HL-60 (cell line): ENCODE results near the gene BAIAP2L1.
"Not testable (repeated sequence)": the region's sequence is repeated elsewhere in the genome, so short reads cannot be mapped to it uniquely, and the experiment has no call there.

Source experiments
- DNase-seq, 2 experiments: peaks; one replicate each; pipeline ENCODE4 v3.0.0-alpha.2; 2010 to 2020; ENCODE audit warnings: low read depth in 1 of 2, low spot score in 1 of 2
- H3K27ac ChIP-seq: fragments of 250-450 bp; sonication (Bioruptor Pico); replicated peaks from 2 replicates; pipeline ENCODE4 v1.5.1; 2020; ENCODE audit warnings: mild to moderate bottlenecking, moderate library complexity
- H3K27me3 ChIP-seq: fragments of 250-450 bp; sonication (Bioruptor Pico); 2 replicates; pipeline ENCODE4 v1.5.1; 2021; ENCODE audit warnings: mild to moderate bottlenecking, moderate library complexity; ENCODE audit not compliant: insufficient read depth, poor library complexity, severe bottlenecking
- H3K4me3 ChIP-seq: replicated peaks from 2 replicates; pipeline ENCODE4 v1.5.1; 2011; ENCODE audit warnings: mild to moderate bottlenecking, control low read depth, low read length; ENCODE audit not compliant: insufficient read depth
- CTCF ChIP-seq: IDR thresholded peaks from one replicate; pipeline ENCODE4 v1.5.1; 2011; ENCODE audit warnings: low read length, control low read depth, inconsistent platforms; ENCODE audit not compliant: insufficient read depth
- GABPA ChIP-seq: IDR thresholded peaks from 2 replicates; pipeline ENCODE4 v1.6.1; 2012; ENCODE audit warnings: low read depth
- POLR2AphosphoS5 ChIP-seq: IDR thresholded peaks from 2 replicates; pipeline ENCODE4 v1.6.1; 2012; ENCODE audit warnings: low read depth
- SPI1 ChIP-seq: IDR thresholded peaks from 2 replicates; pipeline ENCODE4 v1.6.1; 2012; ENCODE audit warnings: low read depth, mild to moderate bottlenecking, borderline replicate concordance
- TF ChIP-seq, protein P1 (sequence below): IDR thresholded peaks from 2 replicates; pipeline ENCODE4 v1.6.1; 2012; ENCODE audit warnings: low read depth; ENCODE audit not compliant: insufficient replicate concordance

Gene BAIAP2L1

GRCh38 chr7:98420966-98421612 is 20.2 kb upstream of the BAIAP2L1 start:
- no peak for TF ChIP-seq POLR2AphosphoS5
- TF ChIP-seq CTCF: peak; percentile 75
- TF ChIP-seq GABPA: no peak
- TF ChIP-seq, protein P1, sequence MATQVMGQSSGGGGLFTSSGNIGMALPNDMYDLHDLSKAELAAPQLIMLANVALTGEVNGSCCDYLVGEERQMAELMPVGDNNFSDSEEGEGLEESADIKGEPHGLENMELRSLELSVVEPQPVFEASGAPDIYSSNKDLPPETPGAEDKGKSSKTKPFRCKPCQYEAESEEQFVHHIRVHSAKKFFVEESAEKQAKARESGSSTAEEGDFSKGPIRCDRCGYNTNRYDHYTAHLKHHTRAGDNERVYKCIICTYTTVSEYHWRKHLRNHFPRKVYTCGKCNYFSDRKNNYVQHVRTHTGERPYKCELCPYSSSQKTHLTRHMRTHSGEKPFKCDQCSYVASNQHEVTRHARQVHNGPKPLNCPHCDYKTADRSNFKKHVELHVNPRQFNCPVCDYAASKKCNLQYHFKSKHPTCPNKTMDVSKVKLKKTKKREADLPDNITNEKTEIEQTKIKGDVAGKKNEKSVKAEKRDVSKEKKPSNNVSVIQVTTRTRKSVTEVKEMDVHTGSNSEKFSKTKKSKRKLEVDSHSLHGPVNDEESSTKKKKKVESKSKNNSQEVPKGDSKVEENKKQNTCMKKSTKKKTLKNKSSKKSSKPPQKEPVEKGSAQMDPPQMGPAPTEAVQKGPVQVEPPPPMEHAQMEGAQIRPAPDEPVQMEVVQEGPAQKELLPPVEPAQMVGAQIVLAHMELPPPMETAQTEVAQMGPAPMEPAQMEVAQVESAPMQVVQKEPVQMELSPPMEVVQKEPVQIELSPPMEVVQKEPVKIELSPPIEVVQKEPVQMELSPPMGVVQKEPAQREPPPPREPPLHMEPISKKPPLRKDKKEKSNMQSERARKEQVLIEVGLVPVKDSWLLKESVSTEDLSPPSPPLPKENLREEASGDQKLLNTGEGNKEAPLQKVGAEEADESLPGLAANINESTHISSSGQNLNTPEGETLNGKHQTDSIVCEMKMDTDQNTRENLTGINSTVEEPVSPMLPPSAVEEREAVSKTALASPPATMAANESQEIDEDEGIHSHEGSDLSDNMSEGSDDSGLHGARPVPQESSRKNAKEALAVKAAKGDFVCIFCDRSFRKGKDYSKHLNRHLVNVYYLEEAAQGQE: no peak
- no peak for TF ChIP-seq SPI1
- DNase-seq: peak in 1 of 2 experiments; percentile 25
- no peak overlapping the region for H3K4me3 ChIP-seq
- no peak overlapping the region for H3K27ac ChIP-seq
- no peaks in the 10 kb centered on the region for H3K27me3 ChIP-seq

- H3K27ac ChIP-seq, H3K4me3 ChIP-seq, DNase-seq, H3K27me3 ChIP-seq: not testable (repeated sequence)
Measured at GRCh38 chr7:98419988-98420387, 19.1 kb upstream of the BAIAP2L1 start.

DNA sequence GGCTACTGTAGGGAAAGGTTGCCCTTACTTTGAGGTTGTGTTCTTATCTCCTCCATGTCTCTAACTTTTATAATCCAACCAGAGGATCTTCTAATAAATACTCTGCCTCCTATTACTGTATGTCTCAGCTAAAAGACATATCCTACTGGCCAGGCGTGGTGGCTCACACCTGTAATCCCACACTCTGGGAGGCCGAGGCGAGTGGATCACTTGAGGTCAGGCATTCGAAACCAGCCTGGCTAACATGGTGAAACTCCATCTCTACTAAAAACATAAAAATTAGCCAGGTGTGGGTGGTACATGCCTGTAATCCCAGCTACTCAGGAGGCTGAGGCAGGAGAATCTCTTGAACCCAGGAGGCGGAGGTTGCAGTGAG is 18.4 kb upstream of the BAIAP2L1 start:
- H3K27ac ChIP-seq, DNase-seq, H3K4me3 ChIP-seq, H3K27me3 ChIP-seq: not testable (repeated sequence)

- TF ChIP-seq POLR2AphosphoS5: no peak
- Histone ChIP-seq H3K27me3 (no peaks in the 10 kb centered on the region), H3K27ac (no peak overlapping the region), H3K4me3 (no peak overlapping the region)
- DNase-seq: no peak
Measured at GRCh38 chr7:98418636-98419315, 17.9 kb upstream of the BAIAP2L1 start.

DNA sequence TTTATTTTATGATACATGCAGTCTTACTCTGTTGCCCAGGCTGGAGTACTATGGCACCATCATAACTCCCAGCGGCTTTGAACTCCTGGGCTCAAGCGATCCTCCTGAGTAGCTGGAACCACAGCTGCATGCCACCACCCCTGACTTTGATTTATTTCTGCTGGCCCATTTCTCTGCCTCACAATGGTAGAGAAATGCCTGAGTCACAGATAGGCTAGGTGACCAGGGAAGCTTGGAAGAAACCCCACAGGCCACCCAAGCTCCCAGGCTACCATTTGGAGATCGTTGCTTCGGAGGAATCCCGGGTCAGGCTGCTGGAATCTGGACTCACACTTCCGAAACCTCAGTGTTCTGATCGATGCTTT is 17.4 kb upstream of the BAIAP2L1 start:
- no peak overlapping the region for H3K27ac ChIP-seq
- TF ChIP-seq POLR2AphosphoS5: no peak
- TF ChIP-seq, protein P1: no peak
- TF ChIP-seq SPI1: no peak
- TF ChIP-seq GABPA: no peak
- TF ChIP-seq CTCF: no peak
- no peaks in the 10 kb centered on the region for H3K27me3 ChIP-seq
- no peak for DNase-seq
- no peak overlapping the region for H3K4me3 ChIP-seq

GRCh38 chr7:98417604-98418270 is 16.8 kb upstream of the BAIAP2L1 start:
- not testable (repeated sequence) for H3K27ac ChIP-seq, H3K4me3 ChIP-seq, H3K27me3 ChIP-seq
- DNase-seq: peak in 1 of 2 experiments; percentile 33
